Liver (tissue), 3 donors: ENCODE measurements around the gene FARSA.

Experiments
- ATF3 ChIP-seq: IDR thresholded peaks from 2 replicates; pipeline ENCODE4 v1.6.1; 2016; ENCODE audit warnings: antibody characterized with exemption
- CTCF ChIP-seq: fragments of 150-350 bp; IDR thresholded peaks from 2 replicates; pipeline ENCODE4 v1.5.1; 2017; ENCODE audit warnings: improper control_type of control experiment, low read depth, low read length; ENCODE audit not compliant: missing input control
- EGR1 ChIP-seq, 2 donors: IDR thresholded peaks; 2 replicates each; pipeline ENCODE4 v1.6.1; 2016 to 2018; ENCODE audit warnings: antibody characterized with exemption in 2 of 2, low read depth in 2 of 2
- FOXA1 ChIP-seq: IDR thresholded peaks from 2 replicates; pipeline ENCODE4 v1.6.1; 2016; ENCODE audit warnings: antibody characterized with exemption
- HNF4A ChIP-seq, 2 donors: conservative IDR thresholded peaks; 2 replicates each; pipeline ENCODE4 v1.6.1; 2016; ENCODE audit warnings: antibody characterized with exemption in 2 of 2, mild to moderate bottlenecking in 2 of 2
- HNF4G ChIP-seq: IDR thresholded peaks from 2 replicates; pipeline ENCODE4 v1.6.1; 2016; ENCODE audit warnings: antibody characterized with exemption
- JUND ChIP-seq, 2 donors: IDR thresholded peaks; 2 replicates each; pipeline ENCODE4 v1.6.1; 2016; ENCODE audit warnings: antibody characterized with exemption in 2 of 2
- RAD21 ChIP-seq, 2 donors: IDR thresholded peaks; 2 replicates each; pipeline ENCODE4 v1.6.1; 2016; ENCODE audit warnings: antibody characterized with exemption in 2 of 2, mild to moderate bottlenecking in 2 of 2
- RXRA ChIP-seq, 2 donors: IDR thresholded peaks; 2 replicates each; pipeline ENCODE4 v1.6.1; 2017 to 2018; ENCODE audit warnings: antibody characterized with exemption in 2 of 2, mild to moderate bottlenecking in 1 of 2
- TAF1 ChIP-seq: conservative IDR thresholded peaks from 2 replicates; pipeline ENCODE4 v1.6.1; 2016; ENCODE audit warnings: antibody characterized with exemption, mild to moderate bottlenecking
- YY1 ChIP-seq: IDR thresholded peaks from 2 replicates; pipeline ENCODE4 v1.6.1; 2016; ENCODE audit warnings: antibody characterized with exemption, mild to moderate bottlenecking
- ZBTB33 ChIP-seq: IDR thresholded peaks from 2 replicates; pipeline ENCODE4 v1.6.1; 2016; ENCODE audit warnings: antibody characterized with exemption
- TF ChIP-seq, protein P1 (sequence below): IDR thresholded peaks from 2 replicates; pipeline ENCODE4 v1.6.1; 2016; ENCODE audit warnings: antibody characterized with exemption
- TF ChIP-seq, protein P2 (sequence below): IDR thresholded peaks from 2 replicates; pipeline ENCODE4 v1.6.1; 2016; ENCODE audit warnings: antibody characterized with exemption, mild to moderate bottlenecking
- donor health status: healthy.
- donor health status: healthy.

DNA sequence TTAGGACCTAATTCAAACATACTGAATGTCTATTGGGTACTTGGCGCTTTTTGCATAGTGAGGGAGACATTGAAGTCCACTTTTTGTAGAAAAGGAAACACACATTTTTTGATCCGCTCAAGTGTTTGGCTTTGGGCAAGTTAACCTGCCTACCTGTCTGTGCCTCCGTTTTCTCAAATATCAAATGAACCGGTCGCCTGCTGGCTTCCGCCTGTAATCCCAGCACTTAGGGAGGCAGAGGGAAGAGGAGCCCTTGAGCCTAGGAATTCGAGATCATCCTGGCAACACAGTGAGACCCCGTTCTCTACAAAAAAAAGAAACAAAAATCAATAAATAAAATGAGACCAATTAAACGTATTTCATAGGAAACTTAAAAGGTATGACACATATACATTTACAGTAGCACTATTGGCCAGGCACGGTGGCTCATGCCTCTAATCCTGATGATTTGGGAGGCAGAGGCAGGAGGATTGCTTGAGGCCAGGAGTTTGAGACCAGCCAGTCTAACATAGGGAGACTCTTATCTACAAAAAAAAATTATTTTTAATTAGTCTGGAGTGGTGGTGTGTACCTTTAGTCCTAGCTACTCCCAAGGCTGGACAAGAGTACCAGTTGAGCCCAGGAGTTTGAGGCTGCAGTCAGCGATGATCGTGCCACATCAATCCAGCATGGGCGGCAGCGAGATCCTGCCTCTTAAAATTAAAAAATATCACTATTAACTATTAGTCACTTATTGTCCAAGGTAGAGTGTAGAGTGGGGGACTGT lies 13.4 kb upstream of the FARSA start:
- TF ChIP-seq YY1 (no peak), RAD21 (IDR thresholded peaks at IDR 0.05) (no peak), CTCF (no peak), JUND (IDR thresholded peaks at IDR 0.05) (no peak), ZBTB33 (no peak), EGR1 (IDR thresholded peaks at IDR 0.05; ENCODE audit: low read depth in 2 of 2) (no peak), FOXA1 (no peak), HNF4G (no peak), HNF4A (conservative IDR thresholded peaks at IDR 0.05) (no peak), RXRA (IDR thresholded peaks at IDR 0.05) (no peak), ATF3 (no peak), TAF1 (no peak)
- TF ChIP-seq, protein P1, sequence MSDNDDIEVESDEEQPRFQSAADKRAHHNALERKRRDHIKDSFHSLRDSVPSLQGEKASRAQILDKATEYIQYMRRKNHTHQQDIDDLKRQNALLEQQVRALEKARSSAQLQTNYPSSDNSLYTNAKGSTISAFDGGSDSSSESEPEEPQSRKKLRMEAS = no peak
- TF ChIP-seq, protein P2, sequence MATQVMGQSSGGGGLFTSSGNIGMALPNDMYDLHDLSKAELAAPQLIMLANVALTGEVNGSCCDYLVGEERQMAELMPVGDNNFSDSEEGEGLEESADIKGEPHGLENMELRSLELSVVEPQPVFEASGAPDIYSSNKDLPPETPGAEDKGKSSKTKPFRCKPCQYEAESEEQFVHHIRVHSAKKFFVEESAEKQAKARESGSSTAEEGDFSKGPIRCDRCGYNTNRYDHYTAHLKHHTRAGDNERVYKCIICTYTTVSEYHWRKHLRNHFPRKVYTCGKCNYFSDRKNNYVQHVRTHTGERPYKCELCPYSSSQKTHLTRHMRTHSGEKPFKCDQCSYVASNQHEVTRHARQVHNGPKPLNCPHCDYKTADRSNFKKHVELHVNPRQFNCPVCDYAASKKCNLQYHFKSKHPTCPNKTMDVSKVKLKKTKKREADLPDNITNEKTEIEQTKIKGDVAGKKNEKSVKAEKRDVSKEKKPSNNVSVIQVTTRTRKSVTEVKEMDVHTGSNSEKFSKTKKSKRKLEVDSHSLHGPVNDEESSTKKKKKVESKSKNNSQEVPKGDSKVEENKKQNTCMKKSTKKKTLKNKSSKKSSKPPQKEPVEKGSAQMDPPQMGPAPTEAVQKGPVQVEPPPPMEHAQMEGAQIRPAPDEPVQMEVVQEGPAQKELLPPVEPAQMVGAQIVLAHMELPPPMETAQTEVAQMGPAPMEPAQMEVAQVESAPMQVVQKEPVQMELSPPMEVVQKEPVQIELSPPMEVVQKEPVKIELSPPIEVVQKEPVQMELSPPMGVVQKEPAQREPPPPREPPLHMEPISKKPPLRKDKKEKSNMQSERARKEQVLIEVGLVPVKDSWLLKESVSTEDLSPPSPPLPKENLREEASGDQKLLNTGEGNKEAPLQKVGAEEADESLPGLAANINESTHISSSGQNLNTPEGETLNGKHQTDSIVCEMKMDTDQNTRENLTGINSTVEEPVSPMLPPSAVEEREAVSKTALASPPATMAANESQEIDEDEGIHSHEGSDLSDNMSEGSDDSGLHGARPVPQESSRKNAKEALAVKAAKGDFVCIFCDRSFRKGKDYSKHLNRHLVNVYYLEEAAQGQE = no peak
